Measurements from ENCODE around the gene ATG4C.

ATG4C gene

DNA sequence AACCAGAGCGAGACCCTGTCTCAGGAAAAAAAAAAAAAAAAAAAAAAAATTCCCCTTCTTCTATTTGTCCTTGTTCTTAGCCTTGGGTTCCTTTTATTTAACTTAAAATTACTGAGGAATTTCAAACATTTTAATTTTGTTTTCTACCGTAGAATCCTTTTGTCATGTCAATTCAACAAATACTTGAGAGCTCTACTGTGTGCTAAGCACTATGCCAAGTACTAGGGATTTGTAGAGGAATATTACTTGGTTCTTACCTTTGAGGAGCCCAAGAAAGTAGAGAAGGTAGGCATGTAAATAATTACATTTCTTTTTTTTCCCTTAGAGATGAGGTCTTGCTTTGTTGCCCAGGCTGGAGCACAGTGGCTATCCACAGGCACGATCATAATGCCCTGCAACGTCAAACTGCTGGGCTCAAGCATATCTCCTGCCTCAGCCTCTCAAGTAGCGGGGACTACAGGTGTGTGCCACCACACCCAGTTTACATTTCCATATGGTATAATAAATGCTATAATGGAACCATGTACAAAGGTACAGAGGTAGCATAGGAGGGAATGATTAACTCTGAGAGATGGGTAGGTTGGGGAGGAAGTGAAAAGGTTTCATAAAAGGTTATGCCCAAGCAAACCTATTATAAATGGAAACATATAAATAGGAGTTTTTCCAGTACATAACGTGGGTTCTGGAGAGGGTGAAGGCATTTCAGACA is 104.0 kb downstream of the ATG4C start:
- DNase-seq, result no peak

GRCh38 chr1:62891956-62892562 is 108.1 kb downstream of the ATG4C start:
- DNase-seq, result no peak
- in situ Hi-C loops (cut with HindIII; ENCODE audit: low pct_ligation_motif_present, low pct_unique_long_range_greater_than_20kb, low sequenced_read_pairs), result no loop called here

More for the DNA sequence above, 104.0 kb downstream of the ATG4C start:
- in situ Hi-C loops (cut with HindIII; ENCODE audit: low pct_ligation_motif_present, low pct_unique_long_range_greater_than_20kb, low sequenced_read_pairs), result no loop called here

DNA sequence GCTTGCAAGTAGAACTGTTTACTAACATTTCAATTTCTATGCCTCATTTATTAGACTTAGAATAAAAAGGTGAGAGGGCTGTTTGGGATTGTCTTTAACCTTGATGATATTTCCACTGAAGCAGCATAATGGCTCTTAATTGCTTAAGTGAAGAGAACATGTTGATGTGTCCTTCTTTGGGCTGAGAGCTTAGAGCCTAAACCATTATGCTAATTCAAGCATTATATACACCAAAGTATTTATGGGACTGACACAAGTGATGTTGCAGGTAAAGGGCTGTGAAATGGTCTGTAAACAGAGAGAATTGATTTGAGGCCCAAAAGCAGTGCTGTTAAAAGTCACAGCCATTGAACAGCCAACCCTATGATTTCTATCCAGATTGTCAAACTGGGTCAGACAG is 113.9 kb downstream of the ATG4C start:
- in situ Hi-C loops (cut with HindIII; ENCODE audit: low pct_ligation_motif_present, low pct_unique_long_range_greater_than_20kb, low sequenced_read_pairs), result no loop called here
- no peak for DNase-seq

DNA sequence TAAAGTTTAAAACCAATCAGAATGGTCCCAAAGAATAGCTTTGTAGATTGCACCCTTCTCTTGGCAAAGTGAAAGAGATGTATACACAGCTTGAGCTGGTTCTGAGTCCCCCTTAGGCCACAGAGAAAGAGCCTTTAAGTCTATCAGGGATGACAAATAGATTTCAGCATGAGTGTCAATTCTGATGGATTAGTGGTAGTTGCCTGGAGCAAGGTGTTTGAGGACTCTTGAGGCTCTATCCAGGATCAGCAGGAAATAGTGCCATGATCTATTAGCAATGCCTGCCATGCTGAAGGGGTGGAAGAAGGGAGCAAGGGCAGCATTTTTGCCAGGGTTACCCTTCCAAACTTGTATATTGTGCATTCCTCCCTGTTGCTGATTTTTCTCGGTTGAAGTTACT is 116.6 kb downstream of the ATG4C start:
- in situ Hi-C loops (cut with HindIII; ENCODE audit: low pct_ligation_motif_present, low pct_unique_long_range_greater_than_20kb, low sequenced_read_pairs), result no loop called here
- no peak for DNase-seq

DNA sequence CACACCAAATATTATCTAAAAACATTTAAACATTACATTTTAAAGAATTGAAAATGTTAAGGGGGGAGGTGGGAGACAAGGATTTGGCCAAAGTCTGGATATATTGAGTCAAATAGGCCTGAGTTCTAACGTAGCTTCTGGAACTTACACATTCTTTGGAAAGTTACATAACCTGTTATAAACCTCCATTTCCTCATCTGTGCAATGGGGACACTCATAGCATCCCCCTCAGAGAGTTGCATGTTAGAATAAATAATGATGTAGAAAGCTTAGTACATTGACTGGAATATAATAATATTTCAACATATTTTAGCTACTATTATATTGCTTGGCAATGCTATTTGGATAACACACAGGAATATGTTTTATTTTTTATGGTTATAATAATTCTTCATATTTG is 117.7 kb downstream of the ATG4C start:
- DNase-seq, result no peak

DNA sequence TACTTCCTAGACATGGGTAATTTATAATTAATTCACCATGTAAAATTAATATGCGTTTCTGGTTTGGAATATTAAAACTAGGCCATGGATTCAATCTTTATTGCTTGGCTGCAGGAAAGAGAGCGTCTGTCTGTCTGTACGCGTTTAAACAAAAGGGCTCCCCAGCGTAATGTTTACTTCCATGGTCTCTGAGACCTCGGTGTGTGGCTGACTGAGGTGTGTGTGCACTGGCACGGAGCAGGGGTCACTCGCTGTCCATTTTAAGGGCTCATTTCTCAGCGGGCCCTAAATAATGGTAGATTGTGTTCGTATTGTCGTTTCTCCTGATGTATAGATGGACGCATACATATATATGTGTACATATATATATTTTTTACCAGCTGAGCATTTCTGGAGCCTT is 119.6 kb downstream of the ATG4C start:
- in situ Hi-C loops (cut with HindIII; ENCODE audit: low pct_ligation_motif_present, low pct_unique_long_range_greater_than_20kb, low sequenced_read_pairs), result no loop called here

More for the DNA sequence above, 117.7 kb downstream of the ATG4C start:
- in situ Hi-C loops (cut with HindIII; ENCODE audit: low pct_ligation_motif_present, low pct_unique_long_range_greater_than_20kb, low sequenced_read_pairs), result no loop called here

DNA sequence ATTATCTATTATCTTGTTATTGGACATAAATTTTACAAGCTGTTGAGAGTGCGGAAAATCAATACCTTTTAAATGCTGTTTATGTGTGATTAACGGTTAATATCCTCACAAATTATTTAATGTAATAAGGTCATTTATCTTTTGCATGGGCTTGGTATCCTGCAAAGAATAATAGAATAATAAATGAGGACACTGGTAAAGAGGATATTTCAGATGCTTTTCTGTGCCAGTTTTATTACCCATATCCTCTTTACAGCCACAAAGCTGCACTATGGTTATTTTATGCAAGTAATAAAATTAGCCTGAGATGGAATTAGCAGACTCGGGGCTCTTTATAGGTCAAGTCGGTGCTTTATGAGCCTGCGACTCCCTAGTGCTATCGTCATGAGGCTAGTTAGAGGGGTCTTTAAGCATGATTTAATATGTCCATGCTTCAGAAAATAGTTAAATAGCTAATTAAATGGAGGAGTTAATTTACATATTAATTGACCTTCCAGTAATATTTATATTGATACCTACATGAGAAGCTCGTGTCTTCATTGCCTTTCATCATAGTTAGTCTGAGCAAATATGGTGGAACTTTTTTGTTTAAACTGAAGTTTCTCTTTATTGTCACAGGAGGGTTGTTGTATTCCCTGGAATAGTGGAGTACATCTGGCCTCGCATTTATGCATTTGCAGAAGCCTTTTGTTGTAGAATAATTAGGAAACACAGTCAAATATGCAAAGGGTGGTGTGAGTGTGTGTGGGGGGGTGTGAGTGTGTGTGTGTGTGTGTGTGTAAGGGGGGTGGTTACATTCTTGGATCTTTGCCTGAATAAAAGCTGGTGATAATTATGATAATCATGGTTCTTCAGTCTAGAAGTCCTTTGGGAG is 120.3 kb downstream of the ATG4C start:
- in situ Hi-C loops (cut with HindIII; ENCODE audit: low pct_ligation_motif_present, low pct_unique_long_range_greater_than_20kb, low sequenced_read_pairs), result no loop called here
- no peak for DNase-seq

More for the DNA sequence above, 119.6 kb downstream of the ATG4C start:
- no peak for DNase-seq

DNA sequence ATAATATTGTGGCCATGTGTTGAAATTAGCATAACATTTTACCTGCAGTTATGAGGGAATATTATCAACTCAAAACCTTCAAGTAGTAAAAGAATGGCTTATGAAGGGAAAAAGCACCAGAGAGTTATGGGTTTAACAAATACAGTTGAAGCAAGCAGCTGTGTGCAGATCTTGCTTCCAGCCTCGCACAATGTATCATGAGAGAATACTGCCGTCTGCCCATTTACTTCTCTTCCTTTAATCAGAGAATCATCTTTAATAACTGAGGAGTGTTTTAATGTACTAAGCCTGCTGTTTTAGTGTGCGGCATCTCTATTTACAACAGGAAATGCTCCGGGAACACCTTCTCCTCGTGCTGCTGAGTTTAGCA is 120.9 kb downstream of the ATG4C start:
- DNase-seq, result no peak
- in situ Hi-C loops (cut with HindIII; ENCODE audit: low pct_ligation_motif_present, low pct_unique_long_range_greater_than_20kb, low sequenced_read_pairs), result no loop called here

DNA sequence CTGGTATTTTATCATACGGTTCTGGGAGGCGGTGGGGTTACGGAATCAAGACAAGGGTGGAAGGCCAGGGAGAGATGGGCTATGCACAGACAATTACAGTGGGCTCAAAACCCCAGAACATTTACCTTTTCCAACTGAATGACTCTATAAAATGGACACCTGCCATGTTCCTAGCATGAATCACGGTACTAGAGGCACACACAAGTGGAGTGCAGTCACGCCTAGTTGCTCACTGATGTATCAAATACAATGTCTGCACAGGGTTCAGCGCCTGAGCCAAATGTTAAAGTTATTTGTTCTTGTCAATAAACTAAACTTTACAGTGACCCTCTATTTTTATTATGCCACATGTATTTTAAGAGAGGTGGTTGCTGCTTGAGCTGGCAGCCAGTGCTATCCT is 121.4 kb downstream of the ATG4C start:
- in situ Hi-C loops (cut with HindIII; ENCODE audit: low pct_ligation_motif_present, low pct_unique_long_range_greater_than_20kb, low sequenced_read_pairs), result no loop called here
- peak; percentile 61 for DNase-seq

GRCh38 chr1:62905872-62906271 is 121.9 kb downstream of the ATG4C start:
- peak; percentile 28 for DNase-seq
- in situ Hi-C loops (cut with HindIII; ENCODE audit: low pct_ligation_motif_present, low pct_unique_long_range_greater_than_20kb, low sequenced_read_pairs), result no loop called here

DNA sequence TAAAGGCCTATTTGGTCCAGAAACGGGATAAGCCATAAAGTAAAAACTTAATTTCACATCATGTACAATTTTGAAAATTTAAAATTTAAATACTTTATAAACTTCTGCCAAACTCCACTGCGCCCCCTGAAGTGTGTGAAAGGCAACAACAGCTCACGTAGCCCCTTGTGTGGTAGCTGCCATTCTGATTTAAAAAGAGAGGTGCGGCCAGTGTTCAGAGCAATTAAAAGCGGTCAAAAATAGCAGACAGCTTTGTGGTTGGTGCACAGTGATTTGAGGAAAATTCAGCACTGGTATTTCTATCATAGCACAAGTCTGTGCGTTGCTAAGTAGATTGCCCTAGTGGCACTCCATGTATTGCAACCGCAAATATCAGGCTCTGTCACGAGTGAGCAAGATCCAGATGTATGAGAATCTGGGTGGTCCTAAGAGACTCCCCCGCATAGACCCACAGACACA is 122.5 kb downstream of the ATG4C start:
- in situ Hi-C loops (cut with HindIII; ENCODE audit: low pct_ligation_motif_present, low pct_unique_long_range_greater_than_20kb, low sequenced_read_pairs), result no loop called here
- peak; percentile 20 for DNase-seq

- DNase-seq, result no peak
- in situ Hi-C loops (cut with HindIII; ENCODE audit: low pct_ligation_motif_present, low pct_unique_long_range_greater_than_20kb, low sequenced_read_pairs), result no loop called here
Observed at GRCh38 chr1:62908168-62908695, 124.3 kb downstream of the ATG4C start.

- in situ Hi-C loops (cut with HindIII; ENCODE audit: low pct_ligation_motif_present, low pct_unique_long_range_greater_than_20kb, low sequenced_read_pairs), result no loop called here
- DNase-seq, result peak; percentile 13
Observed at GRCh38 chr1:62912028-62912638, 128.2 kb downstream of the ATG4C start.

Measured in ACHN (cell line).